Duodenal mucosa (tissue), 2 donors: ENCODE measurements around the gene NYAP2.

Experiments
- H3K27ac ChIP-seq: one replicate; pipeline ENCODE4 v1.7.0; 2013; ENCODE audit warnings: low read depth, low read length
- H3K27me3 ChIP-seq, 2 donors: one replicate each; pipeline ENCODE4 v1.7.0; 2013; ENCODE audit warnings: low read length in 2 of 2, control low read depth in 1 of 2; ENCODE audit not compliant: insufficient read depth in 2 of 2, control insufficient read depth in 1 of 2
- H3K36me3 ChIP-seq, 2 donors: one replicate each; pipeline ENCODE4 v1.7.0; 2013; ENCODE audit warnings: low read length in 2 of 2, control low read depth in 1 of 2; ENCODE audit not compliant: insufficient read depth in 2 of 2, control insufficient read depth in 1 of 2
- H3K4me1 ChIP-seq, 2 donors: one replicate each; pipeline ENCODE4 v1.7.0; 2013; ENCODE audit warnings: low read length in 2 of 2, control low read depth in 1 of 2; ENCODE audit not compliant: insufficient read depth in 2 of 2, control insufficient read depth in 1 of 2
- H3K4me3 ChIP-seq, 2 donors: one replicate each; pipeline ENCODE4 v1.7.0; 2013; ENCODE audit warnings: low read length in 2 of 2, low read depth in 1 of 2
- H3K9ac ChIP-seq, 2 donors: one replicate each; pipeline ENCODE4 v1.7.0; 2013; ENCODE audit warnings: low read length in 2 of 2, low read depth in 1 of 2
- H3K9me3 ChIP-seq, 2 donors: one replicate each; pipeline ENCODE4 v1.7.0; 2013; ENCODE audit warnings: low read length in 2 of 2, control low read depth in 1 of 2; ENCODE audit not compliant: control insufficient read depth in 1 of 2

The NYAP2 gene

DNA sequence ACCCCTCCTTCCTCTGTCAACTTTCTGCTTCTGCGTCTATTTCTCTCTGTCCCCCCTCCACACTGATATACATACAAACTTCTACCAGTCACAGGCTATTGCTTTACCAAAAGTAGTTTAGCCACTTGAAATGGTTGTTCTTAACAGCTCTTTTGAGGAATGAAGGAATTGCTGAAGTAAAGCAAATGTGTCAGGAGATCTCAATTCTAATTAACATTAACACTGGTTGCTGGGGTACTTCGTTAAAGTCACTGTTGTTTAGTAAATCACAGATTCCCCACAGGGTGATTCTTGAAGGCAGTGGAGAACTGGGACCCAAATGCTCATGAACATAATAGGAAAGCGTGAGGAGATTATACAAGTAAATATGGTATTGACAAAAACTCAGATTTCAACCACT, 232.8 kb downstream of the NYAP2 start:
- H3K36me3 ChIP-seq = no peaks in the 10 kb centered on the region
- no peaks in the 10 kb centered on the region for H3K9me3 ChIP-seq
- no peaks in the 10 kb centered on the region for H3K27me3 ChIP-seq
- no peaks in the 10 kb centered on the region for H3K4me1 ChIP-seq
- H3K9ac ChIP-seq = no peak overlapping the region
- H3K4me3 ChIP-seq = no peak overlapping the region
- no peak overlapping the region for H3K27ac ChIP-seq

DNA sequence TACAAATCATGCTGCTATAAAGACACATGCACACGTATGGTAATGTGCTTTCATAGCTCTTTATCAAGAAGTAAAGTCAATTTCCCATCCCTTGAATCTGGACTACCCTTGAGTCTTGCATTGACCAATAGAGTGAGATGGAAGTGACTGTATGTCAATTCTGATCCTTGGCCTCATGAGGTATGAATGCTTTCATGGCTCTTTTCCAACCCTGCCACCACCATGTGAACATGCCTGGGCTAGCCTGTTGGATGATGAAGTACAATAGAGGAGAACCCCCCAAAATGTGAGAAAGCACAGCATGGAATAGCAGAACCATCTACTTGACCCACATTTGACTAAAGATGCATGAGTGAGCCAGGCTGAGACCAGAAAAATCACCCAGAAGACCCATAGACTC, 237.0 kb downstream of the NYAP2 start:
- Histone ChIP-seq H3K4me3 (no peak overlapping the region), H3K27ac (no peak overlapping the region), H3K9me3 (no peaks in the 10 kb centered on the region), H3K4me1 (no peaks in the 10 kb centered on the region), H3K36me3 (no peaks in the 10 kb centered on the region), H3K27me3 (no peaks in the 10 kb centered on the region), H3K9ac (no peak overlapping the region)

DNA sequence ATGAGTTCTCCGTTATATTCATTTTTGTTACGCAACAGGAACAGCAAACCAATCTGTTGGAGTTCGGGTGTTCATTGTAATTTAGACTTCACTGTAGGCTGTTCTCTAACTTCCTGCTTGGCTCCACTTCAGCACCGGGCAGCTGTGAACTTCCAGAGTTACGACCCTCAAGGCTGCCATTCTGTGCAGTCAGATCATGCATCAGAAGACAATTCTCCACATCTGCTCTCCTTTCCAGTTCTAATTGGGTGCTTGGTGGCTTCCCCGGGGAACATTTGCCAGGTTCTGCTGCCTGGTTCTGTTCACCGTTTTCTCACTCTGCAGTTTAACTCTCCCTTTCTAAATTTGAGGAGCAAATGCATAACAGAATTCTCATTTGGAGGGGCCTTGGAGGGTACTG, 237.7 kb downstream of the NYAP2 start:
- Histone ChIP-seq H3K4me1 (no peaks in the 10 kb centered on the region), H3K27me3 (no peaks in the 10 kb centered on the region), H3K9me3 (no peaks in the 10 kb centered on the region), H3K27ac (no peak overlapping the region), H3K4me3 (no peak overlapping the region), H3K36me3 (no peaks in the 10 kb centered on the region), H3K9ac (no peak overlapping the region)

DNA sequence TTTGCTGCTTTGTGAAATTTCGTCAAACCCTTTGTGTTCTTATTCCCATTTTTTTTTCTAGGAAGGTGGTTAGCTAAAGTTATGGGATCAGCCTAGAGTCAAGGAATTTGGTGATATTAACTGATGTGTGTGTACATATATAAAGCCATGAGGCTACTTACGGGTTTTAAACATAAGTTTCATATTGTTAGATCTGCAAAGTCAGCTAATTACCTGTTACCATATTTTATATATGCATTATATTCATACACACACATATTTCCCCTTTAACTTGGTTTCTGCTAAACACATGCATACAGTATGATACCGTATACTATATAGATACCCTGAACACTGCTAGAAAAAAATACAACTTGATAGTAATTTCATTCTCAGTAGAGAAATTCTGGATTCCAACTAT, 241.0 kb downstream of the NYAP2 start:
- Histone ChIP-seq H3K9me3 (no peaks in the 10 kb centered on the region), H3K36me3 (no peaks in the 10 kb centered on the region), H3K27me3 (no peaks in the 10 kb centered on the region), H3K4me3 (no peak overlapping the region), H3K27ac (no peak overlapping the region), H3K4me1 (no peaks in the 10 kb centered on the region), H3K9ac (no peak overlapping the region)

DNA sequence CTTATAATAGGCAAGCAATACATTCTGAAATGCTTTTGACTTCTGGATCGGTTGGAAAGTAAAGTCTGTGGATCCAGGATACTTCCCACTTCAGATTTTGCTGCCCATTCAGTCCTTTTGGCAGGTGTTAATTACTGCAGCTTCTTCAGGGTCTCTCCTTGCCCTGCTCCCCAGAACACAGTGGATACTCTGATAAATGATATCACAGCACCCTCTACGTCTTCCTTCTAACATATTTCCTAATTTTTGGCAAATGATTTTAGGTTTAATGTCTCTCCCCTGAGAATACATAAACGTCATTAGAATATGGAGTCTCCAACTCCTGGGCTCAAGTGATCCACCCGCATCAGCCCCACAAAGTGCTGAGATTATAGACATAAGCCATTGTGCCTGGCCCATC, 249.8 kb downstream of the NYAP2 start:
- Histone ChIP-seq H3K27ac (no peak overlapping the region), H3K27me3 (no peaks in the 10 kb centered on the region), H3K4me3 (no peak overlapping the region), H3K4me1 (no peaks in the 10 kb centered on the region), H3K9ac (no peak overlapping the region), H3K36me3 (no peaks in the 10 kb centered on the region), H3K9me3 (no peaks in the 10 kb centered on the region)

DNA sequence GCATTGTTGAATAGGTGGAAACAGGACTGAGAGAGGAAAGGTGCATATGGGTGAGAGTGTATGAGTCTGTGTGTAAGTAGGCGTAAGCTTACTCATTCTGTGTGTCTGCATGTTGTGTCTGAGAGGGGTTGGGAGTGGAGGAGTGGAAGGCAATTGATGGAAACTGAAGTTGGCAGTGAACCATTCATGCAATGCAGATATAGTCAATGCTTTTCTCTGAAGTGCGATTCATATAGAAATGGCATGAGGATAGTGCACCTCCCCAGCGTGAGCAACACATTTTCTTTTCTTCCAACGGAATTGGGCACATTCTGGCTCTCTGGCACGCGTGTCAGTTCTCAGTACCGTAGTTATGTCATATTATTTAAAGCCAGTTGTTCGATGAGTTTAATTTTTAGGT, 250.5 kb downstream of the NYAP2 start:
- no peak overlapping the region for H3K4me3 ChIP-seq
- no peak overlapping the region for H3K9ac ChIP-seq
- H3K4me1 ChIP-seq = no peaks in the 10 kb centered on the region
- no peak overlapping the region for H3K27ac ChIP-seq
- no peaks in the 10 kb centered on the region for H3K9me3 ChIP-seq
- no peaks in the 10 kb centered on the region for H3K36me3 ChIP-seq
- no peaks in the 10 kb centered on the region for H3K27me3 ChIP-seq

DNA sequence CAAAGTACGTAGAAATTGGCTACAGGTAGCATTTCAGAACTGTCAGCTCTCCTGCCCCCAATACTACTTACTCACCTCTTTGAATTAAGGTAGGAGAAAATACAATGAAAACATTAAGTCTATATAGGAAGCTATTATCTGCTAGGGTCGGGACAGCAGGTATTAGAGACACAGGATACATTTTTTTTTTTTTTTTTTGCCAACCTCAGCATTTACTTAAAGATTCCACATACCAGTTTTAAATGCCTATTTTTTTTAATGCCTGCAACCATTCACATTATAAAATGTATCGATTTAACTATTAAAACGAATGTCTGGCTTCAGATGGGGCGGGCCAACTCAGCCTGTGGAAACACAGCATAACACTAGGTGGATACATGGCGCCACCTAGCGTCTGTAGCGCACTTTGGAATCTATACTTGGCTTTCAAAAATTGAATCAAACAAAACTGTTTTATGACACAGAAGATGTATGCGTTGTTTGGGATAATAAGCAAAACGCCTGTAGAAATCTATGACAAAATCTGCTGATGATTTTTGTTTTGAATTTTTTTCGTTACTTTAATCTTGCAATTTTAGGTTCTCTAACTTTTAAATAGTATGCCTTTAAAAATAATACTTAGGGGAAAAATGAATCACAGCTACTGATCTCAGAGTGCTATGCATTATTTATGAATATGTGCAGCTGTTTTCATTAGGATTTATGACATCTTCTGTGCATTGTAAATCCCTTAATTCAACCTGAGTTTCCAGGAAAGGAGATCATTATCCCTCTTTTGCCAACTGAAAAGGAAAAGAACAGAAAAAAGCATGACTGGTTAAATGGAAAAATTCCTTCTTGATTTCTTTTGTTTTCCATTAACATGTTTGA, 261.0 kb downstream of the NYAP2 start:
- Histone ChIP-seq H3K4me3 (no peak overlapping the region), H3K27ac (no peak overlapping the region), H3K9me3 (no peaks in the 10 kb centered on the region), H3K4me1 (no peaks in the 10 kb centered on the region), H3K9ac (no peak overlapping the region), H3K27me3 (no peaks in the 10 kb centered on the region), H3K36me3 (no peaks in the 10 kb centered on the region)

DNA sequence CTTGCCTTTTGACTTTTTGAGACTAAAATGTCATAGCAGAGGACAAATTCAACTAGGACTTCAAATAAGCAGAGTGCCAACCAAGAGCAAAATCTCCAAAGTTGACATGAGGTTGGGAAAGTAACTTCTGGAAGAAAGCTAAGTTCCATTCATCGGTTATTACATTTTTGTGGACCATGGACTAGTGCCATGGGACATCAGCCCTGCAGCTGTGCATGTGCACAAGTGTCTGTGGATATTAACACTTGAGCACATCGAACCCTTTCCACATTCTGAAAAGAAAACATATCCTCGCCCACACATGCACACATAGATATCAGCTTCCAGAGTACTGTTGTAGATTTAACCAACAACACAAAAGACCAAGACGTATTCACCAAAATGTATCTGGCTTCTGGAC, 262.6 kb downstream of the NYAP2 start:
- no peak overlapping the region for H3K27ac ChIP-seq
- no peaks in the 10 kb centered on the region for H3K9me3 ChIP-seq
- H3K4me3 ChIP-seq = no peak overlapping the region
- H3K4me1 ChIP-seq = no peaks in the 10 kb centered on the region
- no peak overlapping the region for H3K9ac ChIP-seq
- H3K27me3 ChIP-seq = no peaks in the 10 kb centered on the region
- no peaks in the 10 kb centered on the region for H3K36me3 ChIP-seq

DNA sequence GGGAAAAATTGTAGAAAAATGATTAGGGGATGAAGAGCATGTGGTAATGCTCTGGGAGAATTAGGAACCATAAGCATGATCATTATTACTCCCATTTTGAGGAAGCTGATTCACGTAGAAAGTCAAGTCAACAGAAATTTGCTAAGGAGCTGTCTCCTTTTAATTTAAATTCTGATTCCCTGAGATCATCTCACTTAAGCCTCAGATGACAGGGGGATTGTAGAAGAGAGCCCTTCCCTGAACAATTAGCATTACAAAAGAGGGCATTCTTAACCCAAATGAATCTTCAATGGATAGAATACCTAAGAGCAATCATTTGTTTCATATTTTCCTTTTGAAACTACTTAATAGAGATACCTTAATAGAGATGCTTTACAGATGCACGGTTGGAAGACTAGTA, 267.9 kb downstream of the NYAP2 start:
- Histone ChIP-seq H3K27me3 (no peaks in the 10 kb centered on the region), H3K4me3 (no peak overlapping the region), H3K27ac (no peak overlapping the region), H3K36me3 (no peaks in the 10 kb centered on the region), H3K4me1 (no peaks in the 10 kb centered on the region), H3K9me3 (no peaks in the 10 kb centered on the region), H3K9ac (no peak overlapping the region)

DNA sequence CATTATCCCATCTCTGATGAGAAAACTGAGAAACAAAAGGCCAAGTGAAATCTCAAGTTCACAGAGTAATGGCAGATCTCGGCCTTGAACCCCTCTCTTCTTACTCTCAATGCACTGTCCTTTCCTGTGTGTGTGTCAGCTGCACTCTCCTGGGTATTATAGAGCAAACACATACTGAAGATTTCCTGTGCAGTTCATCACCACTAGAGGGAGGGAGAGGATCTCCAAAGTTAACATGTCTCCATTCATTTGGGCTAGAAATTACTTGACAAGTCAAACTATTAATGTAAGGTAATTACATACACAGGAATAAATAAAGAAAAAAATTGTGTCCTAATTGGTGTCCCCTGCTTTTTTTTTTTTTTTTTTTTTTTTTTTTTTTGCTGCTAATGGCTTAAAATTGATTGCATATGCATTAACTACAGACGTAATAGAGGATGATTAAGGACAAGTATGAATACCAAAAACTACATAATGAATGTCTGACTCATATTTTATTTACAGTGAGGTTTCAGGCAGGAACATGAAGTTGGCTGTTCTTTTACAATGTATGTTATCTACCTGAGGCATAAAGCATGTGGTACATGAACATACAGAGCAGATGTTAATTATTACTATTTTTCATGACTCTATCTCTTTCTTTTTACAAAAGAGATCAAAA, 269.2 kb downstream of the NYAP2 start:
- no peak overlapping the region for H3K4me3 ChIP-seq
- H3K4me1 ChIP-seq = no peaks in the 10 kb centered on the region
- no peaks in the 10 kb centered on the region for H3K36me3 ChIP-seq
- no peaks in the 10 kb centered on the region for H3K27me3 ChIP-seq
- H3K27ac ChIP-seq = no peak overlapping the region
- H3K9me3 ChIP-seq = no peaks in the 10 kb centered on the region
- H3K9ac ChIP-seq = no peak overlapping the region
